Neural progenitor cell (in vitro differentiated cells): ENCODE results near the gene CELA2B.

Experiments used
- CTCF ChIP-seq: fragments of 200-600 bp; sonication (generic); IDR thresholded peaks from 2 replicates; pipeline ENCODE4 v1.5.1; 2017; ENCODE audit warnings: antibody characterized with exemption, mild to moderate bottlenecking
- EZH2 ChIP-seq: fragments of 200-600 bp; sonication (generic); IDR thresholded peaks from 2 replicates; pipeline ENCODE4 v1.6.1; 2017; ENCODE audit warnings: antibody characterized with exemption, mild to moderate bottlenecking, moderate library complexity
- EZH2phosphoT487 ChIP-seq: fragments of 200-600 bp; sonication (generic); IDR thresholded peaks from 2 replicates; pipeline ENCODE4 v1.6.1; 2017; ENCODE audit warnings: antibody characterized with exemption

GRCh38 chr1:15513192-15513591 is 37.3 kb downstream of the CELA2B start:
- TF ChIP-seq CTCF (no peak), EZH2 (no peak), EZH2phosphoT487 (no peak)
